HEK293 (cell line): Measurements from ENCODE around the gene BMP6.

Experiments used
- CTCF ChIA-PET: fragments of 350-600 bp; formaldehyde crosslinking; extraction: SDS; loops from one replicate; lab custom pipeline; 2021; ENCODE audit warnings: antibody characterized with exemption; lab: Yijun Ruan, JAX
- POLR2A ChIA-PET: fragments of 300-600 bp; formaldehyde crosslinking; extraction: SDS; loops from one replicate; lab custom pipeline; 2020; ENCODE audit warnings: antibody characterized with exemption, inconsistent platforms; lab: Yijun Ruan, JAX
- H3K27ac ChIP-seq: fragments of 200-500 bp; sonication (Bioruptor generic); 2 replicates; pipeline ENCODE4 v1.5.1; 2014; ENCODE audit warnings: low read depth, low read length, control low read depth, inconsistent platforms; ENCODE audit errors: extremely low read depth
- H3K36me3 ChIP-seq, 2 experiments: fragments of 200-500 bp in 1 of 2; sonication (Bioruptor generic) in 1 of 2; 1 replicate in 1 of 2; 2 replicates in 1 of 2; pipeline ENCODE4 v1.5.1; 2014 to 2017; ENCODE audit warnings: inconsistent platforms in 2 of 2, low read length in 2 of 2; ENCODE audit not compliant: control insufficient read depth in 2 of 2, insufficient read depth in 1 of 2
- H3K4me1 ChIP-seq: fragments of 200-500 bp; sonication (Bioruptor generic); 2 replicates; pipeline ENCODE4 v1.5.1; 2014; ENCODE audit warnings: mild to moderate bottlenecking, low read length, inconsistent platforms; ENCODE audit not compliant: control insufficient read depth, insufficient read depth
- H3K4me3 ChIP-seq: 2 replicates; pipeline ENCODE4 v1.5.1; 2011; ENCODE audit warnings: low read depth, mild to moderate bottlenecking, control low read depth, low read length, moderate library complexity
- H3K9me3 ChIP-seq: fragments of 200-500 bp; sonication (Bioruptor generic); 2 replicates; pipeline ENCODE4 v1.5.1; 2014; ENCODE audit warnings: low read depth, low read length, inconsistent platforms; ENCODE audit not compliant: control insufficient read depth, insufficient read depth
- EGR2 ChIP-seq: fragments of 450-650 bp; formaldehyde crosslinking; IDR thresholded peaks from 2 replicates; pipeline ENCODE4 v1.5.1; 2016; ENCODE audit warnings: low read depth, missing biosample characterization, missing genetic modification characterization
- GLI4 ChIP-seq: fragments of 450-650 bp; formaldehyde crosslinking; IDR thresholded peaks from 2 replicates; pipeline ENCODE4 v1.5.1; 2016; ENCODE audit warnings: missing biosample characterization, missing genetic modification characterization
- GLIS2 ChIP-seq: fragments of 450-650 bp; formaldehyde crosslinking; IDR thresholded peaks from 2 replicates; pipeline ENCODE4 v1.5.1; 2016; ENCODE audit warnings: missing biosample characterization, missing genetic modification characterization
- IKZF3 ChIP-seq: fragments of 450-650 bp; IDR thresholded peaks from 2 replicates; pipeline ENCODE4 v1.5.0; 2018; ENCODE audit warnings: missing biosample characterization, mild to moderate bottlenecking, missing genetic modification characterization, moderate library complexity
- KLF10 ChIP-seq: fragments of 450-650 bp; IDR thresholded peaks from 2 replicates; pipeline ENCODE4 v1.5.1; 2018; ENCODE audit warnings: missing biosample characterization, mild to moderate bottlenecking, missing genetic modification characterization
- MEIS1 ChIP-seq: sonication (generic); formaldehyde crosslinking; IDR thresholded peaks from 2 replicates; pipeline ENCODE4 v1.8.1; 2022; ENCODE audit warnings: missing genetic modification reagents, mild to moderate bottlenecking, borderline replicate concordance
- REST ChIP-seq: fragments of 450-650 bp; formaldehyde crosslinking; IDR thresholded peaks from 2 replicates; pipeline ENCODE4 v1.5.1; 2016; ENCODE audit warnings: missing biosample characterization, missing genetic modification characterization
- ZBTB1 ChIP-seq: fragments of 450-650 bp; formaldehyde crosslinking; IDR thresholded peaks from 2 replicates; pipeline ENCODE4 v1.5.1; 2016; ENCODE audit warnings: missing biosample characterization, missing genetic modification characterization
- ZBTB17 ChIP-seq: fragments of 450-650 bp; formaldehyde crosslinking; IDR thresholded peaks from 2 replicates; pipeline ENCODE4 v1.5.1; 2016; ENCODE audit warnings: missing biosample characterization, missing genetic modification characterization
- ZBTB26 ChIP-seq: fragments of 450-650 bp; formaldehyde crosslinking; optimal IDR thresholded peaks from 2 replicates; pipeline ENCODE3; 2016; ENCODE audit warnings: missing biosample characterization, mild to moderate bottlenecking, missing genetic modification characterization
- ZBTB49 ChIP-seq: fragments of 450-650 bp; formaldehyde crosslinking; IDR thresholded peaks from 2 replicates; pipeline ENCODE4 v1.5.1; 2016; ENCODE audit warnings: missing biosample characterization, missing genetic modification characterization, low read depth
- ZNF155 ChIP-seq: fragments of 450-650 bp; formaldehyde crosslinking; IDR thresholded peaks from 2 replicates; pipeline ENCODE4 v1.5.1; 2016; ENCODE audit warnings: missing biosample characterization, missing genetic modification characterization
- ZNF16 ChIP-seq: fragments of 450-650 bp; formaldehyde crosslinking; IDR thresholded peaks from 2 replicates; pipeline ENCODE4 v1.5.1; 2016; ENCODE audit warnings: low read depth, missing biosample characterization, missing genetic modification characterization
- ZNF221 ChIP-seq: fragments of 450-650 bp; formaldehyde crosslinking; IDR thresholded peaks from 2 replicates; pipeline ENCODE4 v1.5.1; 2017; ENCODE audit warnings: missing biosample characterization, missing genetic modification characterization, borderline replicate concordance
- ZNF26 ChIP-seq: fragments of 450-650 bp; formaldehyde crosslinking; IDR thresholded peaks from 2 replicates; pipeline ENCODE4 v1.5.1; 2016; ENCODE audit warnings: missing biosample characterization, missing genetic modification characterization
- ZNF266 ChIP-seq: fragments of 450-650 bp; formaldehyde crosslinking; IDR thresholded peaks from 2 replicates; pipeline ENCODE4 v1.5.1; 2016; ENCODE audit warnings: missing biosample characterization, missing genetic modification characterization, low read depth
- ZNF350 ChIP-seq: fragments of 450-650 bp; formaldehyde crosslinking; IDR thresholded peaks from 2 replicates; pipeline ENCODE4 v1.5.0; 2017; ENCODE audit warnings: missing biosample characterization, mild to moderate bottlenecking, missing genetic modification characterization
- ZNF391 ChIP-seq: fragments of 450-650 bp; formaldehyde crosslinking; IDR thresholded peaks from 2 replicates; pipeline ENCODE4 v1.5.1; 2016; ENCODE audit warnings: low read depth, missing biosample characterization, missing genetic modification characterization, borderline replicate concordance
- ZNF398 ChIP-seq: fragments of 450-650 bp; formaldehyde crosslinking; IDR thresholded peaks from 2 replicates; pipeline ENCODE4 v1.5.1; 2017; ENCODE audit warnings: missing biosample characterization, missing genetic modification characterization
- ZNF501 ChIP-seq: fragments of 450-650 bp; formaldehyde crosslinking; IDR thresholded peaks from 2 replicates; pipeline ENCODE4 v1.5.1; 2016; ENCODE audit warnings: missing biosample characterization, missing genetic modification characterization
- ZNF514 ChIP-seq: fragments of 450-650 bp; formaldehyde crosslinking; IDR thresholded peaks from 2 replicates; pipeline ENCODE4 v1.5.1; 2016; ENCODE audit warnings: missing biosample characterization, missing genetic modification characterization
- ZNF561 ChIP-seq: fragments of 450-650 bp; IDR thresholded peaks from 2 replicates; pipeline ENCODE4 v1.5.1; 2018; ENCODE audit warnings: missing biosample characterization, missing genetic modification characterization, borderline replicate concordance
- ZNF621 ChIP-seq: fragments of 450-650 bp; formaldehyde crosslinking; IDR thresholded peaks from 2 replicates; pipeline ENCODE4 v1.5.1; 2017; ENCODE audit warnings: missing biosample characterization, missing genetic modification characterization
- ZNF792 ChIP-seq: fragments of 450-650 bp; formaldehyde crosslinking; IDR thresholded peaks from 2 replicates; pipeline ENCODE4 v1.5.1; 2016; ENCODE audit warnings: missing biosample characterization, missing genetic modification characterization

The BMP6 gene

GRCh38 chr6:7787137-7787608, 61.3 kb downstream of the BMP6 start:
- Histone ChIP-seq H3K9me3 (no peaks in the 10 kb centered on the region), H3K27ac (no peak overlapping the region), H3K36me3 (no peaks in the 10 kb centered on the region), H3K4me3 (no peak overlapping the region), H3K4me1 (no peaks in the 10 kb centered on the region)
- ChIA-PET POLR2A (no interaction called here), CTCF (interaction anchor here (0.8 to 1.0 kb wide), 2 partner anchors 8 to 64 kb away, joined by 4 to 5 read pairs; no protein-coding TSS in a partner anchor)
- TF ChIP-seq ZNF391 (tag by site-specific recombination) (no peak), GLIS2 (tag by site-specific recombination) (no peak), ZNF266 (tag by site-specific recombination) (no peak), ZNF350 (tag by site-specific recombination) (no peak), REST (tag by site-specific recombination) (no peak), ZNF621 (no peak), IKZF3 (no peak), ZNF501 (tag by site-specific recombination) (no peak), GLI4 (tag by site-specific recombination) (no peak), ZNF398 (tag by site-specific recombination) (no peak), ZNF155 (tag by site-specific recombination) (no peak), ZNF16 (tag by site-specific recombination) (no peak), KLF10 (no peak), ZBTB49 (no peak), MEIS1 (no peak), ZNF221 (tag by site-specific recombination) (no peak), ZNF514 (no peak), EGR2 (tag by site-specific recombination) (no peak)

- CTCF ChIA-PET = interaction anchor here (0.8 to 1.0 kb wide), 2 partner anchors 9 to 65 kb away, joined by 4 to 5 read pairs; no protein-coding TSS in a partner anchor
- POLR2A ChIA-PET = no interaction called here
- TF ChIP-seq ZNF16 (tag by site-specific recombination) = no peak
- no peak for TF ChIP-seq ZBTB26
- TF ChIP-seq ZNF398 (tag by site-specific recombination) = no peak
- TF ChIP-seq ZNF26 (tag by site-specific recombination) = no peak
- TF ChIP-seq KLF10 = no peak
- no peak for TF ChIP-seq ZBTB17 (tag by site-specific recombination)
- no peak for TF ChIP-seq ZNF561 (tag by site-specific recombination)
- TF ChIP-seq ZBTB1 (tag by site-specific recombination) = no peak
- no peak for TF ChIP-seq ZNF792 (tag by site-specific recombination)
Observed at GRCh38 chr6:7787731-7788130, 61.8 kb downstream of the BMP6 start.

More at GRCh38 chr6:7787731-7788130, 61.8 kb downstream of the BMP6 start:
- Histone ChIP-seq H3K4me1 (no peaks in the 10 kb centered on the region), H3K9me3 (no peaks in the 10 kb centered on the region), H3K36me3 (no peaks in the 10 kb centered on the region), H3K27ac (no peak overlapping the region), H3K4me3 (no peak overlapping the region)
